ENCODE data around the gene SKIC2.
"Not testable (repeated sequence)": the region's sequence is repeated elsewhere in the genome, so short reads cannot be mapped to it uniquely, and the experiment has no call there.

SKIC2 gene

DNA sequence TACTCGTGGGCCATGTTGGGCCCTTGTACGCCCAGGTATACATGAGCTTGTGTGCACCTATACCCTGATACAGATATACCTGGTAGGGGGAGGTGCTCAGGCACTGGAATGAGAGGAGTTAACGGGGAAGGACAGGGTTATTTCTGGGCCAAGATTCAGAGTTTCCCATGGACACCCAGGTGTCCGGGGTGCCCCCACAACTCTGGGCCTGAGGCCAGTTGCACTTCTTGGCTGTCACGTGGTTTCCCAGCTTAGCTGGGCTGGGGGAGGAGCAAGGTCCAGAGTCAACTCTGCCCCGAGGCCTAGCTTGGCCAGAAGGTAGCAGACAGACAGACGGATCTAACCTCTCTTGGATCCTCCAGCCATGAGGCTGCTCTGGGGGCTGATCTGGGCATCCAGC is 22.8 kb downstream of the SKIC2 start, which contains the start of gene C4A:
C4A (plus strand) TSS at position 314 of the 400 bp plus-strand sequence; CDS start at position 365, 51 bp downstream.
- not testable (repeated sequence) for H3K79me2 ChIP-seq (ENCODE audit: control insufficient read depth, low read length); H3K4me2 ChIP-seq (ENCODE audit: low read length); H3K27ac ChIP-seq (ENCODE audit: low read depth, low read length); H3K36me3 ChIP-seq (ENCODE audit: control insufficient read depth, low read length); H3F3A ChIP-seq (ENCODE audit: control insufficient read depth, insufficient read depth); H3K9me2 ChIP-seq (replicated peaks; ENCODE audit: control insufficient read depth, low read length); H3K4me1 ChIP-seq (ENCODE audit: control insufficient read depth, low read length); H3K27me3 ChIP-seq (ENCODE audit: control insufficient read depth, low read length); H3K4me3 ChIP-seq (ENCODE audit: low read length); H4K20me1 ChIP-seq (ENCODE audit: control insufficient read depth, insufficient read depth, low read depth, low read length); H3K9me3 ChIP-seq (ENCODE audit: control insufficient read depth, insufficient read depth, low read length)

DNA sequence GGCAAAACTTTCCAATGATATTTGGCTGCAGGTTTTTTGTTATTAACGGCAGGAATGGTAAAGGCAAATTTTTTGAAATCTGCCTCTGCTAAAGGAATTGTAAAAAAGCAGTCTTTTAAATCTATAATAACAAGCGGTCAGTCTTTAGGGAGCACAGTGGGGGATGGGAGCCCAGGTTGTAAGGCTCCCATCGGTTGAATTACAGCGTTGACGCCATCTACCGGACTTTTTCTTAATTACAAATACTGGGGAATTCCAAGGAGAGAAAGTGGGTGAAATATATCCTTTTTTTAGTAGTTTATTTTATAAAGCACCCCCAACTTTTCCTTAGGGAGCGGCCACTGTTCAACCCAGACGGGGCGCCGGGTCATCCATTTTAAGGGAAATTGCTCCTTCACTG is 30.4 kb downstream of the SKIC2 start:
- H3K9me2 ChIP-seq (replicated peaks; ENCODE audit: control insufficient read depth, low read length); H3K36me3 ChIP-seq (ENCODE audit: control insufficient read depth, low read length): not testable (repeated sequence)

DNA sequence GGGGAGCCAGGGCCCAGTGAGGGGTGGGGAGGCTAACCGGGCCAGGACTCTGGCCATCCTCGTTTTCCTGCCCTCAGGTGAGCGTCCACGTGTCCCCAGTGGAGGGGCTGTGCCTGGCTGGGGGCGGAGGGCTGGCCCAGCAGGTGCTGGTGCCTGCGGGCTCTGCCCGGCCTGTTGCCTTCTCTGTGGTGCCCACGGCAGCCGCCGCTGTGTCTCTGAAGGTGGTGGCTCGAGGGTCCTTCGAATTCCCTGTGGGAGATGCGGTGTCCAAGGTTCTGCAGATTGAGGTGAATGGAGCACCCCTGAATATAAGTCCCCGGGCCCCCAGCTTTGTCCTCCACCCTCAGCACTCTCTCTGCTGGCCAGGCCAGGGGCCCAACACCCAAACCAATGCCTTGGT is 35.4 kb downstream of the SKIC2 start:
- not testable (repeated sequence) for H3F3A ChIP-seq (ENCODE audit: control insufficient read depth, insufficient read depth); H3K4me2 ChIP-seq (ENCODE audit: low read length)

More for the DNA sequence above, 30.4 kb downstream of the SKIC2 start:
- H3K9me3 ChIP-seq (ENCODE audit: control insufficient read depth, insufficient read depth, low read length); H3K27ac ChIP-seq (ENCODE audit: low read depth, low read length); H4K20me1 ChIP-seq (ENCODE audit: control insufficient read depth, insufficient read depth, low read depth, low read length); H3K79me2 ChIP-seq (ENCODE audit: control insufficient read depth, low read length); H3K27me3 ChIP-seq (ENCODE audit: control insufficient read depth, low read length); H3K4me3 ChIP-seq (ENCODE audit: low read length); H3K4me1 ChIP-seq (ENCODE audit: control insufficient read depth, low read length); H3K4me2 ChIP-seq (ENCODE audit: low read length); H3F3A ChIP-seq (ENCODE audit: control insufficient read depth, insufficient read depth): not testable (repeated sequence)

DNA sequence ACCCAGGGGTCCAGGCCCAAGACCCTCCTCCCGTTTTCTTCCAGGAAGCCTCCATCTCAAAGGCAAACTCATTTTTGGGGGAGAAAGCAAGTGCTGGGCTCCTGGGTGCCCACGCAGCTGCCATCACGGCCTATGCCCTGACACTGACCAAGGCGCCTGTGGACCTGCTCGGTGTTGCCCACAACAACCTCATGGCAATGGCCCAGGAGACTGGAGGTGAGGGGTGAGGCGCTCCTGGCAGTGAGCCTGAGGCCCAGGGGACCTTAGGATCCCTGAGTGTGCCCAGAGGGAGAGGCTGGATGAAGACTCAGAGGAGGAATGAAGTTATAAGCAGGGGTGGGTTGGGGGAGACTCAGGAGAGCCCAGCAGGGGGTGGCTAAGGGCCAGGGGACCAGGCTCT is 37.4 kb downstream of the SKIC2 start:
- not testable (repeated sequence) for H3K9me2 ChIP-seq (replicated peaks; ENCODE audit: control insufficient read depth, low read length); H3K27ac ChIP-seq (ENCODE audit: low read depth, low read length); H4K20me1 ChIP-seq (ENCODE audit: control insufficient read depth, insufficient read depth, low read depth, low read length); H3K79me2 ChIP-seq (ENCODE audit: control insufficient read depth, low read length); H3K4me1 ChIP-seq (ENCODE audit: control insufficient read depth, low read length); H3K4me3 ChIP-seq (ENCODE audit: low read length); H3F3A ChIP-seq (ENCODE audit: control insufficient read depth, insufficient read depth); H3K36me3 ChIP-seq (ENCODE audit: control insufficient read depth, low read length); H3K9me3 ChIP-seq (ENCODE audit: control insufficient read depth, insufficient read depth, low read length); H3K4me2 ChIP-seq (ENCODE audit: low read length); H3K27me3 ChIP-seq (ENCODE audit: control insufficient read depth, low read length)

More for the DNA sequence above, 35.4 kb downstream of the SKIC2 start:
- H3K4me3 ChIP-seq (ENCODE audit: low read length); H3K9me3 ChIP-seq (ENCODE audit: control insufficient read depth, insufficient read depth, low read length); H3K27ac ChIP-seq (ENCODE audit: low read depth, low read length); H4K20me1 ChIP-seq (ENCODE audit: control insufficient read depth, insufficient read depth, low read depth, low read length); H3K36me3 ChIP-seq (ENCODE audit: control insufficient read depth, low read length); H3K27me3 ChIP-seq (ENCODE audit: control insufficient read depth, low read length); H3K9me2 ChIP-seq (replicated peaks; ENCODE audit: control insufficient read depth, low read length); H3K4me1 ChIP-seq (ENCODE audit: control insufficient read depth, low read length); H3K79me2 ChIP-seq (ENCODE audit: control insufficient read depth, low read length): not testable (repeated sequence)

DNA sequence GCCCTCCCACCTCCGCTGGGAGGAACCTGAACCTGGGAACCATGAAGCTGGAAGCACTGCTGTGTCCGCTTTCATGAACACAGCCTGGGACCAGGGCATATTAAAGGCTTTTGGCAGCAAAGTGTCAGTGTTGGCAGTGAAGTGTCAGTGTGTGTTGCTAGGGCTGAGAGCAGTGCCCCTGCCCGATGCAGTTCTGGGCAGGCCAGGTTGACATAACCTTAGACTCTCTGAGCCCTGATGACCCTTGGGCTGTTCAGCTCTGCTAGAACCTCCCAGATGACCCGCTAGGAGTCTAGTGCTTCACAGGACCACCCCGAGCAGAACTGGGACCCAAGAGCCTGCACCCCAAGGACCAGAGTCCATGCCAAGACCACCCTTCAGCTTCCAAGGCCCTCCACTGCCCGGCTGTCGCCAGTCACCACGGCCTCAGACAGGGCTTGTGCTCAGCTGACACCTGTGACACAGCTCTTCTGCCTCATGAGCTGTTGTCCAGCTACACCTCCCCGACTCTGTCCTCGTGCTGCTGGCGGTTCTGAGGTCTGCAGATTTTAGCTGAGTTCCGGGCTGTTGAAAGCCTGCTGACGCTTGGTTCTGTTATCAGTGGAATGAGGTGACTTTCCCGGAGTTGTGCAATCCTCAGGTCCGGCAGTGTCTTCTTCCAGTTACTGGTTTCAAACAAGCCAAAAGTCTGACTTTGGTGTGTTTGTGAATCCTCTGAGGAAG is 43.7 kb downstream of the SKIC2 start:
- not testable (repeated sequence) for H3K27me3 ChIP-seq (ENCODE audit: control insufficient read depth, low read length); H3K4me2 ChIP-seq (ENCODE audit: low read length); H3K27ac ChIP-seq (ENCODE audit: low read depth, low read length); H3K9me3 ChIP-seq (ENCODE audit: control insufficient read depth, insufficient read depth, low read length); H3K4me3 ChIP-seq (ENCODE audit: low read length); H3K4me1 ChIP-seq (ENCODE audit: control insufficient read depth, low read length); H3K36me3 ChIP-seq (ENCODE audit: control insufficient read depth, low read length); H3K9me2 ChIP-seq (replicated peaks; ENCODE audit: control insufficient read depth, low read length); H3F3A ChIP-seq (ENCODE audit: control insufficient read depth, insufficient read depth); H4K20me1 ChIP-seq (ENCODE audit: control insufficient read depth, insufficient read depth, low read depth, low read length); H3K79me2 ChIP-seq (ENCODE audit: control insufficient read depth, low read length)

DNA sequence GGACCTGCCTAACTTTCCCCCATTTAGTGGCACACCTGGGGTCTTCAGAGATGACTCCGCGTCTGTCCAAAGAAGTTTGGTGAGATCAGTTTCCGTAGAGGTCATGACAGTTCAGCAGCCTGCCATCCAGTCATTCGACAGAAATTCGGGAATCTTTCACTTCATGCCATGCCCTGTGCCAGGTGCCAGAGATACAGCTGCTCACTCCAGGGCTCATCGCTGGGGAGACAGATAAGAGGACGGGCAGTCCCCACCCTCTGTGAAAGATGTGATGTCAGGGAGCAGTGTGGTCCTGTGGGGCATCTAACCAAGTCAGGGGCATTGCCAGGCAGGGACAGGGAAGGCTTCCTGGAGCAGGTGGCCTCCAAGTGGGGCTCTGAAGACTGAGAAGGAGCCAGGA is 44.3 kb downstream of the SKIC2 start:
- H3K4me2 ChIP-seq (ENCODE audit: low read length); H3K9me3 ChIP-seq (ENCODE audit: control insufficient read depth, insufficient read depth, low read length); H3K4me1 ChIP-seq (ENCODE audit: control insufficient read depth, low read length); H4K20me1 ChIP-seq (ENCODE audit: control insufficient read depth, insufficient read depth, low read depth, low read length); H3K27ac ChIP-seq (ENCODE audit: low read depth, low read length); H3K4me3 ChIP-seq (ENCODE audit: low read length); H3F3A ChIP-seq (ENCODE audit: control insufficient read depth, insufficient read depth); H3K79me2 ChIP-seq (ENCODE audit: control insufficient read depth, low read length); H3K27me3 ChIP-seq (ENCODE audit: control insufficient read depth, low read length); H3K9me2 ChIP-seq (replicated peaks; ENCODE audit: control insufficient read depth, low read length); H3K36me3 ChIP-seq (ENCODE audit: control insufficient read depth, low read length): not testable (repeated sequence)

DNA sequence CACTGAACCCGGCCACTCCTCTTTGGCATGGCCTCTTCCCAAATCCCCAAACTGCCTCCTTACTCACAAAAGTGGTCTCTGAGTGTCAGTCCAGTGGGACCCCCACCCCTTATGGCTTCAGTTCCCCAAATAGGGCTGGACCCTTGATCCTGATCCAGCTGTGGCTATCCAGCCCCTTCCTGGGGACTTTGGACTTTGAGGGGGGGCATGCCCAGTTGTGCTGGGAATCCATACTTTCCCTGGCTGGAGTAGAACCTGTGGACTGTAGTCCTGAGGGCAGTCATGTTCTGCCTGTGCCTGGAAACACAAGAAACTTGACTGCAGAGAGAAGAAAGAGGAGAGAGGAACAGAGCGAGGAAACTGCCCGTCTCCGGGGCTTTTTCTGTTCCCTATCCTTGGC is 45.4 kb downstream of the SKIC2 start:
- H3K9me3 ChIP-seq (ENCODE audit: control insufficient read depth, insufficient read depth, low read length); H3K79me2 ChIP-seq (ENCODE audit: control insufficient read depth, low read length); H3K4me2 ChIP-seq (ENCODE audit: low read length); H3K36me3 ChIP-seq (ENCODE audit: control insufficient read depth, low read length); H3K4me3 ChIP-seq (ENCODE audit: low read length); H3K27ac ChIP-seq (ENCODE audit: low read depth, low read length); H3K27me3 ChIP-seq (ENCODE audit: control insufficient read depth, low read length); H3F3A ChIP-seq (ENCODE audit: control insufficient read depth, insufficient read depth); H4K20me1 ChIP-seq (ENCODE audit: control insufficient read depth, insufficient read depth, low read depth, low read length); H3K9me2 ChIP-seq (replicated peaks; ENCODE audit: control insufficient read depth, low read length); H3K4me1 ChIP-seq (ENCODE audit: control insufficient read depth, low read length): not testable (repeated sequence)

DNA sequence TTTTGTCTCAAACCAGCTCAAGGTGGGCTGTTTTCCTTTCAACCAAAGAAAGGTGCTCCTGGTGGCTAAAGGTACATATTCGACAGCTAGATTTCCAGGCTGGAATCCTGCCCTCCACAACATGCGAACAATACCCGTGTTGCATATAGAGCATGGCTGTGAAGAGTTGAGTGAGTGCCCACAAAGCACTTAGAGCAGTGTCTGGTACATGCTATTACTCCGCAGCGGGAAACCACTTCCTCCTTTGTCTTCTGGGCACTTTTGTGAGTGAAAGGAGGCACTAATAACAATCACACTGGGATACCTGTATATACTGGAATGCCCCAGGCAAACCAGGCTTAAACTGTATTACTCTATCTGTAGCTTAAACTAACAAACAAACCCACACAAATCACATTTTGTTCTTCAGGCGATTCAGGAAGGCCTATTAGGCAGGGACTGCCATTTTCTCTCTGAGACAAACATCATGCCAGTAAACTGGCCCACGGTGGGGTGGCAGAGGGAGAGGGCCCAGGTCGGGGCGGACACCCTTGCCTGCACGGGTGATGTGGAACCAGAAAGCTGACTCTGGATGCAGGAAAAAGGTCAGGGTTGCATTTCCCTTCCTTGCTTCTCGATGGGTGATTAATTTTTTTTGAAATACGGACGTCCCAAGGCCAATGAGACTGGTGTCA is 46.0 kb downstream of the SKIC2 start:
- H3K4me3 ChIP-seq (ENCODE audit: low read length); H3K9me2 ChIP-seq (replicated peaks; ENCODE audit: control insufficient read depth, low read length); H3F3A ChIP-seq (ENCODE audit: control insufficient read depth, insufficient read depth); H3K4me2 ChIP-seq (ENCODE audit: low read length); H3K27me3 ChIP-seq (ENCODE audit: control insufficient read depth, low read length); H3K27ac ChIP-seq (ENCODE audit: low read depth, low read length); H3K4me1 ChIP-seq (ENCODE audit: control insufficient read depth, low read length); H3K79me2 ChIP-seq (ENCODE audit: control insufficient read depth, low read length); H3K36me3 ChIP-seq (ENCODE audit: control insufficient read depth, low read length); H3K9me3 ChIP-seq (ENCODE audit: control insufficient read depth, insufficient read depth, low read length); H4K20me1 ChIP-seq (ENCODE audit: control insufficient read depth, insufficient read depth, low read depth, low read length): not testable (repeated sequence)
